A549 (cell line): ENCODE results near the gene PHPT1. TPM values are rescaled to one million over a fixed set of nuclear protein-coding genes. Genes with fewer than 3 reads are reported as not detected.
"Not testable (repeated sequence)": the region's sequence is repeated elsewhere in the genome, so short reads cannot be mapped to it uniquely, and the experiment has no call there.

ENCODE experiments used
- ATAC-seq, 2 experiments: fragments of 200-7000 bp in 1 of 2; fragments of >200 bp in 1 of 2; cut with Nextera tagmentation in 1 of 2; cut with Tn5 transposase in 1 of 2; 3 replicates each; pipeline versions ENCODE4 v1.8.0 to v1.9.1; 2018 to 2020; ENCODE audit warnings: mild to moderate bottlenecking in 1 of 2, moderate library complexity in 1 of 2
- CTCF ChIA-PET: fragments of 300-600 bp; sonication (Branson Sonifier 250); formaldehyde crosslinking; extraction: SDS; loops from one replicate; lab custom pipeline; 2021; ENCODE audit warnings: antibody characterized with exemption, inconsistent platforms; lab: Yijun Ruan, JAX
- POLR2A ChIA-PET: fragments of 350-600 bp; formaldehyde crosslinking; extraction: SDS; loops from one replicate; lab custom pipeline; 2021; ENCODE audit warnings: antibody characterized with exemption, inconsistent platforms; lab: Yijun Ruan, JAX
- DNase-seq, 2 experiments: peaks; one replicate each; pipeline versions ENCODE4 v3.0.0 to v3.0.0-alpha.2; 2011 to 2016; ENCODE audit warnings: low read depth in 1 of 2, low spot score in 1 of 2
- FAIRE-seq: peaks from 2 replicates; lab custom pipeline; 2011; peaks lifted over from hg19 to GRCh38; lab: Jason Lieb, UNC
- H3K27ac ChIP-seq, 2 experiments: fragments of >200 bp; sonication (Bioruptor Twin); formaldehyde crosslinking; 3 replicates each; pipeline ENCODE4 v1.5.1; 2016 to 2017
- H3K4me1 ChIP-seq: fragments of >200 bp; sonication (Bioruptor Twin); formaldehyde crosslinking; 3 replicates; pipeline ENCODE4 v1.6.1; 2016
- H3K4me2 ChIP-seq: fragments of >200 bp; sonication (Bioruptor Twin); formaldehyde crosslinking; 3 replicates; pipeline ENCODE4 v1.6.1; 2016
- H3K4me3 ChIP-seq: fragments of >200 bp; sonication (Bioruptor Twin); formaldehyde crosslinking; 3 replicates; pipeline ENCODE4 v1.5.1; 2016
- H3K9me3 ChIP-seq: fragments of >200 bp; sonication (Bioruptor Twin); formaldehyde crosslinking; 3 replicates; pipeline ENCODE4 v1.6.1; 2016
- CBX2 ChIP-seq: fragments of 200-600 bp; sonication (generic); IDR thresholded peaks from 2 replicates; pipeline ENCODE4 v1.6.1; 2016; ENCODE audit warnings: low read depth, mild to moderate bottlenecking, borderline replicate concordance
- CBX8 ChIP-seq: fragments of 200-600 bp; sonication (generic); IDR thresholded peaks from 2 replicates; pipeline ENCODE4 v1.6.1; 2016
- CHD4 ChIP-seq: fragments of 200-600 bp; sonication (generic); IDR thresholded peaks from 2 replicates; pipeline ENCODE4 v1.6.1; 2016; ENCODE audit warnings: antibody characterized with exemption, mild to moderate bottlenecking, borderline replicate concordance
- EHMT2 ChIP-seq: fragments of 200-600 bp; sonication (generic); IDR thresholded peaks from 2 replicates; pipeline ENCODE4 v1.6.1; 2016; ENCODE audit warnings: antibody characterized with exemption, low read depth, mild to moderate bottlenecking, moderate library complexity
- GATA3 ChIP-seq: IDR thresholded peaks from 2 replicates; pipeline ENCODE4 v1.6.1; 2012; ENCODE audit warnings: borderline replicate concordance
- KDM1A ChIP-seq: fragments of 200-600 bp; sonication (generic); IDR thresholded peaks from 2 replicates; pipeline ENCODE4 v1.6.1; 2016; ENCODE audit warnings: low read depth, mild to moderate bottlenecking
- NPAS2 ChIP-seq: fragments of 250-450 bp; sonication (Bioruptor Pico); IDR thresholded peaks from 2 replicates; pipeline ENCODE4 v1.8.0; 2022; ENCODE audit warnings: mild to moderate bottlenecking, moderate library complexity, borderline replicate concordance
- RAD21 ChIP-seq, 2 experiments: fragments of >200 bp in 1 of 2; sonication (Bioruptor Twin) in 1 of 2; formaldehyde crosslinking in 1 of 2; IDR thresholded peaks in 1 of 2; conservative IDR thresholded peaks in 1 of 2; 2 replicates in 1 of 2; 3 replicates in 1 of 2; pipeline ENCODE4 v1.6.1; 2012 to 2018; ENCODE audit warnings: inconsistent platforms in 1 of 2
- RFX5 ChIP-seq: fragments of 450-650 bp; IDR thresholded peaks from 2 replicates; pipeline ENCODE4 v1.7.1; 2014; ENCODE audit warnings: antibody characterized with exemption, mild to moderate bottlenecking, moderate library complexity
- SMC3 ChIP-seq: fragments of >200 bp; sonication (Bioruptor Twin); formaldehyde crosslinking; IDR thresholded peaks from 3 replicates; pipeline ENCODE4 v1.6.1; 2018; ENCODE audit warnings: inconsistent platforms
- WGBS: methylation state at CpG from one replicate; pipeline ENCODE4 v1.1.6; 2017; ENCODE audit errors: missing lambda C conversion rate; 5-methylcytosine and 5-hydroxymethylcytosine counted together
- polyA plus RNA-seq, 4 experiments: library from polyadenylated mRNA; depleted of rRNA in 3 of 4; stranded (reverse); fragments of >200 nt; fragmentation: RNase III in 1 of 4; extraction: RNeasy Plus Mini Kit Qiagen cat#74134 plus additional on column Dnase treatment in 1 of 4; gene quantifications; 2 replicates in 3 of 4; 3 replicates in 1 of 4; pipeline ENCODE4 v1.2.3, GENCODE V29; 2011 to 2017
- TF ChIP-seq, protein P1 (sequence below): fragments of >200 bp; sonication (Bioruptor Twin); formaldehyde crosslinking; IDR thresholded peaks from 3 replicates; pipeline ENCODE4 v1.5.1; 2016

Gene PHPT1
- polyA plus RNA-seq, 2 of the 4 experiments (the other 2 are of a cell fraction): 123 to 234 TPM

DNA sequence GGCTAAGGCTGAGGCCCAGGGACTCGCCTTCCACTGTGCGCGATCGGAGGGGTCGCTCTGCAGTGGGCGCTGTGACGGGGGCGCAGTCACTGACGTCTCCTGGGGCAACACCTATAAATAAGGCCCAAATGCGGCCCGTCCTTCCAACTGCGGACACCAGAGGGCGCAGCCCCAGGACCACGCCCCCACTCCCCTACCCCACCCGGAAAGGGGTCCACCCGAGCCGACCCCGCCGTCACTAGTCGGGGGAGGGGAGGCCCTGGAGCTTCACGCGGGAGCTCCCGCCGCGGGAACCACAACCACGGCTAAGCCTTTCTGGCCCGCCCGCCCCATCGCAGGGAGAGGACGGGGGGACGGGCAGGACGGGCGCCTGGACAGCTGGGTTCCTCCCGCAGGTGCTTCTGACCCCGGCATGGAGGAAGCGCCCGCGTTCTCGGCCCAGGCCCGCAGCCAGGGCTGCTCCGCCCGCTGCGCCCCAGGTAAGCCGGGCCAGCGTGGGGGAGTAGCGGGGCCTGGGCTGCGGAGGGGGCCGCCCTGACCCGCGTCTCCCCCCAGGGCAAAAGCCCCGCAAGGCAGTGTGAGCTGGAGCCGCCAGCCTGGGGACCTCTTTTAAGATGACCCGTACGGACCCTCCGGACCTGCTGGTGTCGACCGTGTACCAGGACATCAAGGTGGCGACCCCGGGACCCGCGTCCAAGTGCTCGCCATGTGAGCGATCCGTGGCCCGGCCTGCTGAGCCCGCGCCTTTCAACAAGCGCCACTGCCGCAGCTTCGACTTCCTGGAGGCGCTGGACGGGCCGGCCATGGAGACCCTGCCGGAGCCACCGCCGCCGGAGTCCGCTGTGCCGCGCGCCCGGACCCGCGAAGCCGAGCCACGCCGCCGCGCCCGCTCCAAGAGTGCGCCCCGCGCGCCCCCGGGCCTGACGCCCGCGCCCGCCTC lies 5.1 kb upstream of the PHPT1 start:
- DNase-seq, ATAC-seq, H3K4me3 ChIP-seq, FAIRE-seq, H3K9me3 ChIP-seq: not testable (repeated sequence)
- ChIA-PET CTCF (interaction anchor here (0.7 to 4.7 kb wide), 23 partner anchors 10 to 191 kb away, joined by 3 to 72 read pairs (median 6); partner anchors contain the start of genes PAXX and RABL6), POLR2A (interaction anchor here (0.8 kb wide), 1 partner anchor 12 kb away, joined by 3 read pairs; no protein-coding TSS in a partner anchor)
- TF ChIP-seq, protein P1, sequence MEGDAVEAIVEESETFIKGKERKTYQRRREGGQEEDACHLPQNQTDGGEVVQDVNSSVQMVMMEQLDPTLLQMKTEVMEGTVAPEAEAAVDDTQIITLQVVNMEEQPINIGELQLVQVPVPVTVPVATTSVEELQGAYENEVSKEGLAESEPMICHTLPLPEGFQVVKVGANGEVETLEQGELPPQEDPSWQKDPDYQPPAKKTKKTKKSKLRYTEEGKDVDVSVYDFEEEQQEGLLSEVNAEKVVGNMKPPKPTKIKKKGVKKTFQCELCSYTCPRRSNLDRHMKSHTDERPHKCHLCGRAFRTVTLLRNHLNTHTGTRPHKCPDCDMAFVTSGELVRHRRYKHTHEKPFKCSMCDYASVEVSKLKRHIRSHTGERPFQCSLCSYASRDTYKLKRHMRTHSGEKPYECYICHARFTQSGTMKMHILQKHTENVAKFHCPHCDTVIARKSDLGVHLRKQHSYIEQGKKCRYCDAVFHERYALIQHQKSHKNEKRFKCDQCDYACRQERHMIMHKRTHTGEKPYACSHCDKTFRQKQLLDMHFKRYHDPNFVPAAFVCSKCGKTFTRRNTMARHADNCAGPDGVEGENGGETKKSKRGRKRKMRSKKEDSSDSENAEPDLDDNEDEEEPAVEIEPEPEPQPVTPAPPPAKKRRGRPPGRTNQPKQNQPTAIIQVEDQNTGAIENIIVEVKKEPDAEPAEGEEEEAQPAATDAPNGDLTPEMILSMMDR: peak; percentile 60; the same call in 2 of the 3 replicates
- peak in 1 of 2 experiments; percentile 24; a peak in 2 of 5 replicates for TF ChIP-seq RAD21 (conservative IDR thresholded peaks at IDR 0.05 in 1 of 2, IDR thresholded peaks at IDR 0.05 in 1 of 2)
- peak; percentile 59 for TF ChIP-seq SMC3
- Histone ChIP-seq H3K4me2 (peak overlapping the region; percentile 77), H3K4me1 (peaks cover 46% of the 10 kb centered on the region), H3K27ac (peak overlapping the region; percentile 63 to 90; a peak in 5 of 6 replicates)
- WGBS: 66% methylated on average over 39 of the region's 99 CpGs

DNA sequence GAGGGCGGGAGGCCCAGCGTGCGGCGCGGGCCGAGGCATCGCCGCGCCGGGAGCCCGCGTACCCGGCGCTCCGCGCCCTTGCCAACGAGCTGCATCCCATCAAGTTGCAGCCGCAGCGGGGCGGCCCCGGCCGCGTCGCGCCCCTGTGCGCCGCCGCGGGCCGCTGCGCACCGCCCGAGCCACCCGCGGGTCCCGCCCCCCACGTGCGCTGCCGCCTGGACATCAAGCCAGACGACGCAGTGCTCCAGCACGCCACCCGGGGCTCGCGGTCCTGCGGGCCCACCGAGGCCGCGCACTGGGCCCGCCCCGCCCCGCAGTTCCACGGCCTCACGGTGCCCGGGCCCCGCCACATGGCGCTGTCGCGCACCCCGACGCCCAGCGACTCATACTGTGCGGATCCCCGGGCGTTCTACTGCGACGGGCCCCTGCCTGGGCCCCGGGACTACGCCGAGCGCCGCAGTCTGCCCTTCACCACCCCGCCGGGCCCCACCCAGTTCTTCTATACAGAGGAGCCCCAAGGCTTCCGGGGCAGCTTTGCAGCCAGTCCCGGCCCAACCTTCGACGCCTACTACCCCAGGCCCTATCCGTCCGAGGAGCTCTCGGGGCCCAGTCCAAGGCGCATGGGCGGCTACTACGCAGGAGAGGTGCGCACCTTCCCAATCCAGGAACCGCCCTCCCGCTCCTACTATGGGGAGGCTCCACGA lies 4.3 kb upstream of the PHPT1 start:
- ATAC-seq: no peak
- Histone ChIP-seq H3K4me3 (no peak overlapping the region), H3K4me2 (no peak overlapping the region), H3K4me1 (peaks cover 38% of the 10 kb centered on the region), H3K27ac (no peak overlapping the region), H3K9me3 (no peaks in the 10 kb centered on the region)
- POLR2A ChIA-PET: no interaction called here
- CTCF ChIA-PET: interaction anchor here (0.6 to 4.7 kb wide), 10 partner anchors 13 to 1333 kb away, joined by 3 to 72 read pairs (median 6); partner anchors contain the start of gene C8G
- 98% methylated on average over 85 of the region's 88 CpGs for WGBS
- TF ChIP-seq CBX8: no peak
- DNase-seq: no peak
- no peak for FAIRE-seq

DNA sequence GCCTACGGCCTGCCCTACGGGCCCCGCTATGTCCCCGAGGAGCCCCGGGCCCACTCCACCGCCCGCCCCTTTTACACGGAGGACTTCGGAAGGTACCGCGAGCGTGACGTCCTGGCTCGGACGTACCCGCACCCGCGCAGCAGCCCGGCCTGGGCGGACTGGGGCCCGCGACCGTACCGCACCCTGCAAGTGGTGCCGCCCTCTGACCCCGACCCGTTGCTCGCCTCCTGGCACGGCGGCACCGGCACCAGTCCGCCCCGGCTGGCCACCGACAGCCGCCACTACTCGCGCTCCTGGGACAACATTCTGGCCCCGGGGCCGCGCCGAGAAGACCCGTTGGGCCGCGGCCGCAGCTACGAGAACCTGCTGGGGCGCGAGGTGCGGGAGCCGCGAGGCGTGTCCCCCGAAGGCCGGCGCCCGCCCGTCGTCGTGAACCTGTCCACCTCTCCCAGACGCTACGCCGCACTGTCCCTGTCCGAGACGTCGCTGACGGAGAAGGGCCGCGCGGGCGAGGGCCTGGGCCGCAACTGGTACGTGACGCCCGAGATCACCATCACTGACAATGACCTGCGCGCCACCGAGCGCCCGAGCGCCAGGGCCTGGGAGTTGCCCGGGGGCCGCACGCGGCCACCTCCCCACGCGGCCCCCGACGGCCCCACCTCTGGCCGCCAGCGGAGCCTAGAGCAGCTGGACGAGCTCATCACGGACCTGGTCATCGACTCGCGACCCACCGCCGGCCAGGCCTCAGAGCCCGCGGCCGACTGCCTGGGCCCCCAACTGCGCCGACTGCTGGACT lies 3.5 kb upstream of the PHPT1 start:
- Histone ChIP-seq H3K4me3 (no peak overlapping the region), H3K4me1 (peaks cover 37% of the 10 kb centered on the region), H3K9me3 (no peaks in the 10 kb centered on the region), H3K4me2 (no peak overlapping the region), H3K27ac (no peak overlapping the region)
- ATAC-seq: no peak
- 97% methylated on average over 102 of the region's 102 CpGs for WGBS
- FAIRE-seq: no peak
- ChIA-PET CTCF (interaction anchor here (0.6 to 1.8 kb wide), 2 partner anchors 53 to 1334 kb away, joined by 3 to 5 read pairs; no protein-coding TSS in a partner anchor), POLR2A (no interaction called here)
- DNase-seq: no peak
- TF ChIP-seq RFX5: no peak
- no peak for TF ChIP-seq CHD4
- no peak for TF ChIP-seq KDM1A
- no peak for TF ChIP-seq NPAS2 (CRISPR knock-in tag)
- no peak for TF ChIP-seq GATA3
- TF ChIP-seq EHMT2: no peak
- no peak for TF ChIP-seq CBX8
- TF ChIP-seq CBX2: no peak
